ENCODE data around the gene SCARB2.

DNA sequence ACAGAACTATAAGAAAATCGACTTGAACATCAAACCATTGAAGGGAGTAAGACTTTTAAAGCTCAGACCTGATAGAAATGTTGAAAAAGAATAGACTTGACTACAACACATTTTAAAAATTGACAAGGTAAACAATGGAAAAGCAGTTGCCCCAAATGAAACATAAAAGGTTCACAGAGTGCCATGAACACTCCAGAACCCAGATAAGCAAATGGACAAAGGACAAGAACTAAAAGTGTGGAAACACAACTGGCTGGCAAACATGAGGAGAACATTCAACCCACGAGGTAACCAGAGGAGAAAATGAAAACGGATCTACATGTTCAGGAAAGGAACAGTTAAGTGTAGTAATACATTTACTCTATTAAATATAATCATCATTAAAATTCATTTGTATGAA is 26.5 kb downstream of the SCARB2 start:
- TF ChIP-seq, protein P1, sequence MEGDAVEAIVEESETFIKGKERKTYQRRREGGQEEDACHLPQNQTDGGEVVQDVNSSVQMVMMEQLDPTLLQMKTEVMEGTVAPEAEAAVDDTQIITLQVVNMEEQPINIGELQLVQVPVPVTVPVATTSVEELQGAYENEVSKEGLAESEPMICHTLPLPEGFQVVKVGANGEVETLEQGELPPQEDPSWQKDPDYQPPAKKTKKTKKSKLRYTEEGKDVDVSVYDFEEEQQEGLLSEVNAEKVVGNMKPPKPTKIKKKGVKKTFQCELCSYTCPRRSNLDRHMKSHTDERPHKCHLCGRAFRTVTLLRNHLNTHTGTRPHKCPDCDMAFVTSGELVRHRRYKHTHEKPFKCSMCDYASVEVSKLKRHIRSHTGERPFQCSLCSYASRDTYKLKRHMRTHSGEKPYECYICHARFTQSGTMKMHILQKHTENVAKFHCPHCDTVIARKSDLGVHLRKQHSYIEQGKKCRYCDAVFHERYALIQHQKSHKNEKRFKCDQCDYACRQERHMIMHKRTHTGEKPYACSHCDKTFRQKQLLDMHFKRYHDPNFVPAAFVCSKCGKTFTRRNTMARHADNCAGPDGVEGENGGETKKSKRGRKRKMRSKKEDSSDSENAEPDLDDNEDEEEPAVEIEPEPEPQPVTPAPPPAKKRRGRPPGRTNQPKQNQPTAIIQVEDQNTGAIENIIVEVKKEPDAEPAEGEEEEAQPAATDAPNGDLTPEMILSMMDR (conservative IDR thresholded peaks at IDR 0.05; ENCODE audit: low read length), result no peak
- TF ChIP-seq EZH2phosphoT487 (IDR thresholded peaks at IDR 0.05; ENCODE audit: borderline replicate concordance), result no peak

All from Loucy (cell line).